Esophagus mucosa (tissue), 1 donor: ENCODE data around the gene PSMD1. TPM values are rescaled to one million over a fixed set of nuclear protein-coding genes. Genes with fewer than 3 reads are reported as not detected.
"Not testable (repeated sequence)": the region's sequence is repeated elsewhere in the genome, so short reads cannot be mapped to it uniquely, and the experiment has no call there.

Experiments
- ATAC-seq: fragments of 200-7000 bp; cut with Tn5 transposase; one replicate; pipeline ENCODE4 v1.9.1; 2020
- total RNA-seq: library from RNA; stranded (reverse); gene quantifications from one replicate; pipeline ENCODE4 v1.2.4, GENCODE V29; 2023
- donor health status: DM: yes; HTN: yes; CAD: no.

Gene PSMD1
- total RNA-seq, 1 donor from 2014 or later = 84.0 TPM

DNA sequence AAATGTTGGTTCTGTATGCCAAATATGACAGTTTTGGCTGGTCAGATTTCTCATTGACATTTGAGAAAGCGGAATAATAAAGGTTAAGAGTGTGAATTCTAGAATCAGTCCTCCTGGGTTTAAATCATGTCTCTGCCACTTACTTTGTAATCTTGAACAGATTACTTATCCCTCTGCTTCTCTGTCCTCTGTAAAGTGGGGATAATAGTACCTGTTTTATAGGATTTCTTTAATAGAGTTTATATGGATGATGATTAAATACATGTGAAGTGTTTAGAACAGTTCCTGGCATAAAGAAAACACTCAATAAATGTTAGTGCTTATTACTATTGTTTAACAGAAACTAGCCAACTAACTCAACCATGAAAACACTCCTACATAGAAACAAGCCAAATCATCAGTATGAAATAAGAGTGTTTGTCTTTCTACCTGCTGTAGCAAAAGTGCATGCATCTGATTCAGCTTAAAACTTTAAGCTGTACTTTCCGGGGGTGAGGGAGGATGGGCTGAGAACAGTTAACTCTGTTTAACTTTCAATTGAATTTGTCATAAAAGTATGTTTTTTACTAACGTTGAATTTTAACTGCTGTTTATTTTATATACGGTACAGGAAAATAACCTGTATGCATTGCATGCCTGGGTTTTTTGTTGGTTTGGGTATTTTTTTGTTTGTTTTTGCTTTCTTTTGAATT lies 61.4 kb downstream of the PSMD1 start:
- ATAC-seq = no peak

DNA sequence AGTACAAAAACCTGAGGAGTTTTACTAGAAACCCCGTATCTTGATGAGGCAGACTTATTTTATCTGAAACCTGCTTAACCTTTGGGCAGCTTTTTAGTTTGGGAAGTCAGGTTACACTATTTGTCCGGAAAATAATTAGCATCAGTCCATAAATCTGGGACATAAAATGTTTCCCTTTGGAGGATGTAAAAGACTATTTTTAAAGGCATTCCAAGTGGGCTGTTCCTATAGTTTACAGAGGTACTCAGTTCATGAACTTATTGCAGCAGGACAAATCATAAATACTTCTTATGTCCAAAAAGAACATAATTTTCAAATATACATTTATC lies 61.9 kb downstream of the PSMD1 start:
- ATAC-seq = no peak

DNA sequence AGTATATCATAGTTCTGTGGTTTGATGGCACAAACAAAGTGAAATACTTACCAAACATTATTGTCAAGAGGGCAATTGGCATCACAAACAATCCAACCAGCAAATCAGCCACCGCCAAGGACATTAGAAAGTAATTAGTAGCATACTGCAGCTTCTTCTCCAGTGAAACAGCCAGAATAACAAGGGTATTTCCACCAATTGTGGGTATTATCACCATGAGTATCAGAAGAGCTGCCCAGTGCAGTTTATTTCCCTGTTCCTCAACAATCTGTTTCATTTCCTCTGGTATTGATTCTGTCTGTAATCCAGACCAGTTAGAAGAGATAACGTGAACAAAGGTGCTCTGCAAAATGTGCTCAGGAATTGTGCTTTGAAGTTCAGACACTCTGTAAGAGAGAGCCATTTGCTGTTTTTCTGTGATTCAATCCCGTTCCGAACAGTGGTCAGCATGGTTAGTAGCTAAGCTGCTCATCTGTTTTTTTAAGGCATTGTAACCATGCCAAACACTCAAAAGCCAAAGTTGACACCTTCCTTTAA lies 66.8 kb downstream of the PSMD1 start:
- no peak for ATAC-seq

DNA sequence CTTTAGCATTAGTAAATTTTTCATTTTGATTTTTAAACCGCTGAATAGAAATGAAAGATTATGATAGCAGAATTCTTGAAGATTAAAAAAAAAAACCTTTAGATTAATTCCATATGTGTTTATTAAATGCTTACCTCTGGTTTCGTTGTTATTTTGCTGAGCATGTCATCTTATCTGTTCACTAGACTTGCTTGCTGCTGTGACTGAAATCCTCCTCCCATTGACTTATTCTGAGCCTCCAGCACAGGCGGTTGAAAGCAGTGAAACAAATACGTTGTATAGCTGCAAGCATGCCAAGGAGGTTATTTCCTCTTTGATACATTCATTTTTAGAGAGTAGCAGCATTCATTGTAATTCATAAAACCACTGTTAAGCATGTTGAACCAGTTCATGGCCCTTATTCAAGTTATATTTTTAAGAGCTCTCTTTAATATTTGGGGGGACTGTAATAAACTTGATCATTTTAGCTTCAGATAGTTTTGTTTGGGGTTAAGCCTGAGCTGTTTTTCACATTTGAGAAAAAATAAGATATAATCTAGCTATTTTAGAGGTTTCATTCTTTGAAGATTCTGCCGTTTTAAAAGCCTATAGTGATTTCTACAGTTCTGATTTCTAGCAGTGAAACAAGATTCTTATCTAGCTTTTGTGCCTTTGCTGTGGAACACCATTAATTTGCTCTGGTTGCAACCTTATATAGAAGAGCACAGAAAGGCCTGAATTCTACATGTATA lies 68.3 kb downstream of the PSMD1 start, which contains the start of gene HTR2B:
HTR2B (minus strand) TSS at position 205 of the 731 bp plus-strand sequence. CDS start 1,278 bp downstream, outside the sequence.
- ATAC-seq = no peak

DNA sequence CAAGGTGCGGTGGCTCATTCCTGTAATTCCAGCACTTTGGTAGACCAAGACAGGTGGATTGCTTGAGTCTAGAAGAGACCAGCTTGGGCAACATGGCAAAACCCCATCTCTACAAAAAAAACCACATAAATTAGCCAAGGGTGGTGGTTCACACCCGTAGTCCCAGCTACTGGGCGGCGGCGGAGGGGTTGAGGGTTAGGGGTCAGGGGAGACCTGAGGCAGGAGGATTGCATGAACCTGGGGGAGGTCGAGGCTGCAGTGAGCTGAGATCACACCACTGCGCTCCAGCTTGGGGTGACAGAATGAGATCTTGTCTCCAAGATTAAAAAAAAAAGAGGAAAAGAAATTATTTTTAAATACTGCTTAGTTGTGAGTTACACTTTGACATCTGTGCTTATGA lies 69.5 kb downstream of the PSMD1 start:
- ATAC-seq = no peak

DNA sequence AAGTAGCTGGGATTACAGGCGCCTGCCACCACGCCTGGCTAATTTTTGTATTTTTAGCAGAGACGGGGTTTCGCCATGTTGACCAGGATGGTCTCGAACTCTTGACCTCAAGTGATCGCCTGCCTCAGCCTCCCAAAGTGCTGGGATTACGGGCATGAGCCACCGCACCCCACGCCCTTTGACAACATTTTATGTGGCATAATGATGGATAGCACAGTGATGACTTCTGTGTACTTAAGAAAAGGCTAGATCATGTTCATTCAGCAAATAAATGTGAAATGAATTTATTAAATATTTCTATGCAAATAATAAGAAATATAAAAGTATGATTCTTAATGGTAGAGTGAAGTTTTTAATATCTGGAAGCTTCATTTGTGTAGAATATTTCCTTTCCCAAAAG lies 70.8 kb downstream of the PSMD1 start:
- no peak for ATAC-seq

DNA sequence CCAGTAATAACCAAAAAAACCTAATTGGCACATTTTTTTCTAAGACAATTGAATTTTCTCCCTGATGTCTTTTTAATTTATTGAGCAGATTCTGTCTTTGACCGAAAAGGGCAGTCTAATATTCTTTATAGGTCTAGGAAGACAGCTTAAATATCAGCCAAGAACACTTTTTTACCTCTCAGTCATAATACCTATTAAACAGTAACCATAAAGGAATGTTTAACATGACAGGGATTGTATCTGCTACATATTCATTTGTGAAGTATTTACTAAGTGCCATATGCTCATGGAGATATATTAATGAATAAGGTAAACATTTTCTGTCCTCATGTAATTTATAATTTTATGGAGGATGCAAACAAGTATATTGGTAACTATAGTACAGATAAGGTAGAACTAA lies 71.3 kb downstream of the PSMD1 start:
- no peak for ATAC-seq

DNA sequence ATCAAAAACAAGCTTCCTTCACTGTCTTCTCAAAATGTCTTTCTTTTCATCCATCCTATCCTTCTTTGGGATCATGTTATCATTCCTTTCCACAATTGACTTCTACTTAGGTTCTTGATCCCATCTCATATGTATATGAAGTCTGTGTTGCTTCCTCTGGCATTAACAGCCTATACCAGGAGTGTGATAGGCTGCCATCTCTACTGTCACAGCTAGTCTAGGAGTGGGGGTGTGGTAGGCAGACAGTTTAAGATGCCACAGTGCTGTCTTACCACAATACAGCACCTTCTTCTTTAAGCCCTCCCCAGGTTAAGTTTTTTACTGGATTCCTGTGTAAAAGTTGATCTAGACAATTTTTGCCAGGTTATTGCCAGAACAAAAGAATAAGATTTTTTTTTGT lies 71.9 kb downstream of the PSMD1 start:
- ATAC-seq = no peak

DNA sequence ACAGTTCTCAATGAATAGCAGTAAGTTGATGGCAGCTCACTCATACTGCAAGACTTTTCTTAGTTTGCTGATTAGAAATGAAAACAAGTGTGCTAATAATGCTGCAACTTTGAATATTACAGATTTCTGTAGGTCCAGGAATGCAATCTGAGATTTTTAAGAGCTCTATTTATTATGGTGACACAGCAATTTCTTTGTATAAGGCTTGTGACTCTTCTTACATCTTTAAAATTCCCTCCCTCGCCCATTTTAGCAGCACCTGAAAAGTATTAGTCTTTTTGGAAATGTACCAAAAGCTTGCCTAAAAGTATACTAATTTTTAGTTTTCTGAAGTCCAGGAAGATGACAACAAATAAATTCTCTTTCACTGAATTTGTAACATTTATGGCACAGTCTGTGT lies 72.5 kb downstream of the PSMD1 start:
- no peak for ATAC-seq

DNA sequence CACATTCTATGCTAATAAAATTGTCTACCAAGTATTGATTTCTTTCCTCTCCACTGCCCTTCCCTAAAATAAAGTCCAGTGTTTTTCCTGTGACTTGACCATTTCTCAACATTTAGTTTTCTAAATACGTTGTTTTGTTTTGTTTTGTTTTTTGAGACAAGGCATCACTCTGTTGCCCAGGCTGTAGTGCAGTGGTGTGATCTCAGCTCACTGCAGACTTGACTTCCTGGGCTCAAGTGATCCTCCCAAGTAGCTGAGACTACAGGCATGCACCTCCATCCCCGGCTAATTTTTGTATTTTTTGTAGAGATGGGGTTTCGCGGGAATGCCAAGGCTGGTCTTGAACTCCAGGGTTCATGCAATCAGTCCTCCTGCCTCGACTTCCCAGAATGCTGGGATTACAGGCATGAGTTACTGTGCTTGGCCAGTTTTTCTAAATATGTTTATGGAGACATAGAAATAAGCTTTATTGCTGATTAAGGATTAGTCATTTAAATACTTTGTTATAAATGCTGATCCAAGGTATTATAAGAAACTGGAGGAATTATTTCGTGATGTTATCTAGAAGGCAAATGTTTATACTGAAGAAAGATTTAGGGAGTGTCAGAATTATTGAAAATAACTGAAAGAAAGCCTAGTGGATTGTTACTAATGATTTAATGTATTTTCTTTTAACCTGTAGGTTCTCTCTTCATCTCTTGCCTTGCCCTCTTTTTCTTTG lies 73.8 kb downstream of the PSMD1 start:
- no peak for ATAC-seq

DNA sequence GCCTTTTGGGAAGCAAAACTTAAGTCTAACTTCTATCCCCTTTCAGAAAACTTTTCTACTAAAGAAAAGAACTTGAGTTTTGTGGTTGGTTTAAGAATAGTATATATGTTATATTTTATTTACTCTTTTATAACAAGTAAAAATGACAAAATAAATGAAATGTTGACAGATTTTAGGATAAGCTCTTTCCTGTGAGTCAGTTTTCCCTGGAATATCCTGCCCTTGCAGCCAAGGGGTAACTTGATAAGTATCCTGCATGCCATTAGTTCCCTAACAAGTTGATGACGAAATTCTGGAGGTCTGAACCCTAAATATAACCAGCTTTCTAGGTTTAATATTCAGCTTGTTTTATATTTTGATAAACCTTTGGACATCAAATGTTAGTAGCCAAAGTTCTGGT lies 75.5 kb downstream of the PSMD1 start:
- ATAC-seq = no peak

DNA sequence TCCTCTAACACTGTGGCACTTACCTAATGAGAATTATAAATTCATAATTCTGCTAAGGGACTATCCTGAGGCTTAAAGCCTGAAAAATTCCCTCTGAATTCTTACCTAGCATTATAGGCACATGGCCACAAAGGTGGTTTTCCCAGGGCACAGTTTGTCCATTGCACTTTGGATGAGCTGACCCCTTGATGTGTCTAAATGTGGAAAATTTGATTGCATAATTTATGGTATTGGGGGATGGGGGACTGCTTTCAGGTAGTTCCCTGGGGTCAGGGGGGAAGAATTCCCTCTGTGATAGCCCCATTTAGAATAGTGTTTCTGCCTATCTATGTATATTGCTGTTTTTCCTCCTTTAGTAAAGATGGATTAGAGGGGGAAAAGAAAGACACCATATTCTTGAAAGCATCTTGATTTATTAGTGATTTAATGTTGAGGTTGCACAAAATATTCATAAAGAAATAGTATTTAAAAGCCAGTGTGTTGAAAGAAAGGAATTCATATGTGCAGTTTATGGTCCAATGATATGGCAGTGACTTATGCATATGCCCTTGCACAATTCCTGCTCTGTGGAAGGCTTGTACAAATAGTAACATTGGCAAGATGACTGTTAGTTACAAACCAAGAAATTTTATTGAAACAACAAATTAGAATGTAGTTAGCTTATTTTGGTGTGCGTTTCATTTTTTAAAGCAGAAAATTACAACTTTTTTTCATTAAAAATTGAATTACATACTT lies 76.9 kb downstream of the PSMD1 start:
- no peak for ATAC-seq

DNA sequence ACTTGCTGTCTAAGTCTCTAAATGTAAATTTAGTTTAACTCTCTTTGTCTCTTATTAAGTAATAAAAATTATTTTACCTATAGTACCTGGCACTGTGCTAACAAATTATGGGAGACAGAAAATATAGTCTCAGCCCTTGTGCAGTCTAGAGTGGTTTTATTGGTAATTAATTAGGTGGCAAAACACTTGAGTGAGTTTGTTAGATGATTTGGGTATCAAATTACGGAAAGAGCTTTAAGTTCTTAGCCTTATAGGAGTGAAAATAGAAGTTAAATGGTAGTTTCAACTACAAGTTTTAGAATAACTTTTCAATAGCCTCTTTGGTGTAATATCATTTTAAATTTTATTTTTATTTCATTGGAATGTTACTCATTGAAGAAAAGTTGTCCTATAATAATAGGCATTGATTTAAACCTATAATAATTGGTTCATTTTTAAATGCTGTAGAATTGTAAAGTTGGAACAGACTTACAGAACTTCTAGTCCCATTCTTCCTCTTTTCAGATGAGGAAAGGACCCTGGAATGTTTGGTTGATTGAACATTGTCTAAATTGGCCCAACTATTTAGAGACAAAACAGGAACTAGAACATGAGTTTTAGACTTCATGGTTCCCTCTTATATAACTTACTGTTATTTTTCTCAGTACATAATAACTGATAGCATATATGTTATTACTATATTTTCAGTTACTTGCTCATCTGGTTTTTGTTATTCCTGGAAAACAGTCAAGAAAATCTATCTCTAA lies 78.4 kb downstream of the PSMD1 start:
- ATAC-seq = no peak

DNA sequence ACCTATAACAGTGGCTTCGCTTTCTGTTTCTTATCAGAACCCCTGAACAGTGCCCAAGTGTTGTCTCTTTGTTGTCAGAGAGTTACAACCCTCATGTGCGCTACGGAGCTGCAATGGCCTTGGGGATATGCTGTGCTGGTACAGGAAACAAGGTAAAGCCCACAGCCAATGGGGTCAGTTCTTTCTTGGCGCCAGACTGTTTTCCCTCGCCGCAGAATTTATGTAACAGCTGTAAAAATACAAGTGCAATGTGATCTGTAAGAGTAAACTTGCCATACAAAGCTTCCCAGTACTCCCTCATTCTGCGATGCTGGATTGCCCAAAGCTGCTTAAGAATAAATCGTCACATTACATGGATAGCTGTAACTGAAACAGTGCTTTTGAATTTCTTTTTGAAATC lies 82.0 kb downstream of the PSMD1 start:
- ATAC-seq = no peak

DNA sequence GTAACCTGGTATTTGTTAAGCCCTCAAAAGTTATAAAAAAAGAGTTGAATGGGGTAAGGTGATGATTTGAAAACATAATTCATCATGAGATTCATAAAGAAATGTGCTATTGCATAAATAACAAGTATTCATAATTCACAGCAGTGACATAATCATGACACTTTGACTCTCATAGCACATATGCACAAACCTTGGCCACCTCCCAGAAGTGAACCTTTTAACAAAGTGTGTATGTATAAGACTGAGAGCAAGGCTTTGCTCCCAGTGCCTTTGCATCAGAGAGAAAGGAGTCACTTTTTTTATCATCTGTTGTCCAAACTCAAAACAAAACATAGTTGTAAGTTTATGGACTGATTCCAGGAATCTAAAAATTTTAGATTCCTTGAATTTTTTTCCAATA lies 83.1 kb downstream of the PSMD1 start:
- ATAC-seq = no peak

DNA sequence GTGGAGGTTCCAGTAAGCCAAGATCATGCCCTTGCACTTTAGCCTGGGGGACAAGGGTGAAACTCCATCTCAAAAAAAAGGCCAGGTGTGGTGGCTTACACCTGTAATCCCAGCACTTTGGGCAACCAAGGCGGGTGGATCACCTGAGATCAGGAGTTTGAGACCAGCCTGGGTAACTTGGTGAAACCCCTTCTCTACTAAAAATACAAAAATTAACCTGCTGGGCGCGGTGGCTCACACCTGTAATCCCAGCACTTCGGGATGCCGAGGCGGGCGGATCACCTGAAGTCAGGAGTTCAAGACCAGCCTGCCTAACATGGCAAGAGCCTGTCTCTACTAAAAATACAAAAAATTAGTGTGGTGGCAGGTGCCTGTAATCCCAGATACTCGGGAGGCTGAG lies 84.1 kb downstream of the PSMD1 start:
- not testable (repeated sequence) for ATAC-seq

DNA sequence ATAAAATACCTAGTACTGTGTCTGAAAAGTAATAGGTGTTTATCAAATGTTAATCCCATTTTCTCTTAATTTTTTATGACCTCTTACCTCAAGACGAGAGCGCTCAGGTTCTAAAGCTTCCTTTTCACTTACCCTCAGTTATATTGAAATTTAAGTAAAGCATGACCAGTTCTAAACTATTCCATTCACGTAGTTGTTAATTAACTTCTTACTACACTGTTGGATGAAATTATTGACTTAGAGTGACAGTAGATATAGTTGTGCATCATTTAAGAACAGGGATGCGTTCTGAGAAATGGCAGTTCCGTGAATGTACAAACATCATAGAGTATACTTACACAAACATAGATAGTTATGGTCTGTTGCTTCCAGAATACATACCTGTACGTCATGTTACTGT lies 88.2 kb downstream of the PSMD1 start:
- no peak for ATAC-seq

DNA sequence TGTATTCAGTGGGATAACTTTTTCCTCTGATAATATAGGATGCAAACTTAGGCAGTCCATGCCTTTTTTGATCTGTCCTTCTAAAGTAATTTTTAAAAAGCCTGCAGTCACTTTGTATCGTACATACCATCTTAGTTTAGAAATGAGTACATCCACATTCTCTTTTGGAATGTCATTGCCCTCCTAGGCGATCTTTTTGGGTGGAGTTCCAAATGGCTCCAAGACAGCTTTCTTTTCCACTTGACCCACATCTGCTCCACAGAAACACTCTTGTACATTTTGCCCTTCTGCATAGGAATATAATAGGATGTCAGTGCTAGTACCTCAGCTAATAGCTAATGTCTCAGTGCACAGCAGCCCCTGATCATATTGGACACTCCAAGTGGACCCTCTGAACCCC lies 90.0 kb downstream of the PSMD1 start:
- ATAC-seq = no peak

DNA sequence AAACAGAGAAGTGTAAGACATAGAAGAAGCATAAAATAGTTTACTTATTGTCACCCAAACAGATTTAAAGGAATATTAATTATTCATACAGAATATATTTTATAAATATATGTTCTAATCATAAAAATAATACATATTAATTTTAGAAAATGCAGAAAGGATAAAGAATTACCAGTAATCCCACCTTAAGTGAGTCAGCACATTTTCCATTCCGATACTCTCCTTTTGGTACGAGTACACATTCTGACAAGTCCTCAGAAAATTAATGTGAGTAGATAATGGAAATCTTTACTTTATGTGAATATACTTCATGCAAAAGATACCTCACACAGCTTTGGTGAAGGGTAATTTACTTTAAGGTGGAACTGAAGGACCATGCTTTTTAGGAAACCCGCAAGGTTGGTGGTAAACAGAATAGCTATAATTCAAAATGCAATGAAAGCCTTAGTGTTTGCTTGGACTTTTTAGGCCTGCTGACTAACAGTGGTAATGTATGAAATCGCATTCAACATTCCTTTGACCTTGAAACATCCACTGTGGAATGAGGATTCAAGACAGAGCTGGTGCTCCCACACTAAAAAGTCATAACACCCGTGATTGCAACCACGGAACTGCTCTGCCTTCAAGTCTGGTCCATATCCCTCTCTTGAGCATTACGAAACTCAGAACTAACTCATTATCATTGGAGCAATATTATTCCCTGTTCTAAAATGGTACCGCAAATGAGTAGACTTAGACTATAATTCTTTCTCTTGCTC lies 96.3 kb downstream of the PSMD1 start:
- no peak for ATAC-seq

DNA sequence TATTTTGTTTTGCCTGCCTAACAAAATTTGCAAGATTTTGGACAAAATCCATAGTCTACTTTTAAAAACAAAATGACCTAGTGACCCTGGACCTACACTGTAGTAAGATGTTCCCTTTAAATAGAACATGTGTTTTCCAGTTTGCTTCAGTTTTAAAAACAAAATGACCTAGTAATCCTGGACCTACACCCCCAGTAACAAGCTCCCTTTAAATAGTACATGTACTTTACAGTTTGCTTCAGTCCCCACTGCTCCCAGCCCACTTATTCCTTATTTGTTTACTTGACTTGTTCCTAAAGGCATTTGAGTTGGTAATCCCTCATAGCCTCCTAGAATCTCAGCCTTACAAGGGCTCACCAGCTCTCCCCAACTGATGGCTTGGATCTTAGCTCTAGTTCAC lies 102.6 kb downstream of the PSMD1 start:
- no peak for ATAC-seq

DNA sequence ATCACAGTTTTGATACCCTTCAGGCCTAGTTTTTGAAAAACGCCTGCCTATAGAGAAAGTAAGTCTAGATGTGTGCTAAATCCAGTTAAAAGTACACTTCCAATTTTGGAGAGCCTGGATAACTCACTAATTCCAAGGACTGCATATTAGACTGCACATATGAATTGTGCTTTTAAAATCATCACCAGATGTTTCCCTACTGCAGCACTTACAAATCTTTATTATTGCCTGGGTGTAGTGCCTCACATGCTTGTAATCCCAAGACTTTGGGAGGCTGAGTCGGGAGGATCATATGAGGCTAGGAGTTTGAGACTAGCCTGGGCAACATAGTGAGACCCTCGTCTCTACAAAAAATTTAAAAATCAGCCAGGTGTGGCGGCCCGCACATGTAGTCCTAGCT lies 104.0 kb downstream of the PSMD1 start:
- ATAC-seq = no peak
